ENCODE results near the gene FBXW9.

Gene FBXW9

DNA sequence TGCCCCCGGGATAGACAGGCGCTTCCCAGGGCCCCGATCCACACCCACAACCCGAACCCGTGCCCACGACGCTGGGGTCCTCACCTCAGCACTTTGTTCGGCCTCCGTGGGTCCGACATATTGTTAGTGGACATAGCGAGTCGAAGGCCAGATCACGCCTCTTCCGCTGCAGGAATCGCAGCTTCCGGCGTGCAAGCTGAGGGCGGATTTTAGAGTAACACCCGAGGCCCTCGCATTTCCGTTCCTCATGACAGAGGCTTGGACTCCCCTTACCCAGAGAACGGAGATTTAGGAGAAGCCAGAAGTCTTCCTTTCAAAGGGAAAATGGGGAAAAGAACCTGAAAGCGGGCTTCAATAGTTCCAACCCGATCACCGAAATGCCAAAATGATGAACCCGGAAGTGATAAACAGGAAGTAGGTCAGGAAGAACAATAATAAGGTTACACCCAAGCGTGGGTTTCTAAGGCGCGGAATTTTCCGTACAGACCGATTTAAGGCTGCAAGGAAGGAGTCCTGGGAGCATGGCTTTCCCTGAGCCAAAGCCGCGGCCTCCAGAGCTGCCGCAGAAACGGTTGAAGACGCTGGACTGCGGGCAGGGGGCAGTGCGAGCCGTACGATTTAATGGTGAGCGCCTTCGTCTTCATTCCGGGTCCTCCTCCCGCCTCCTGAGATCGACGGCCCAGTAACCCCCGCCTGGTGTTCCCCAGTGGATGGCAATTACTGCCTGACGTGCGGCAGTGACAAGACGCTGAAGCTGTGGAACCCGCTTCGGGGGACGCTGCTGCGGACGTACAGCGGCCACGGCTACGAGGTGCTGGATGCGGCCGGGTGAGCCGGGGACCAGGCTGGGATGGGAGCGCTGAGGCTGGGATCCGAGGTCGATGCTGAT, 26.9 kb downstream of the FBXW9 start:
- H3K79me2 ChIP-seq (ENCODE audit: insufficient read depth, low read depth) = 0 out of 2 replicates have a peak, but pooled peaks cover 6% of the 10 kb centered on the region
- H3K9ac ChIP-seq = peak overlapping the region; percentile 63
- TF ChIP-seq, protein P1, sequence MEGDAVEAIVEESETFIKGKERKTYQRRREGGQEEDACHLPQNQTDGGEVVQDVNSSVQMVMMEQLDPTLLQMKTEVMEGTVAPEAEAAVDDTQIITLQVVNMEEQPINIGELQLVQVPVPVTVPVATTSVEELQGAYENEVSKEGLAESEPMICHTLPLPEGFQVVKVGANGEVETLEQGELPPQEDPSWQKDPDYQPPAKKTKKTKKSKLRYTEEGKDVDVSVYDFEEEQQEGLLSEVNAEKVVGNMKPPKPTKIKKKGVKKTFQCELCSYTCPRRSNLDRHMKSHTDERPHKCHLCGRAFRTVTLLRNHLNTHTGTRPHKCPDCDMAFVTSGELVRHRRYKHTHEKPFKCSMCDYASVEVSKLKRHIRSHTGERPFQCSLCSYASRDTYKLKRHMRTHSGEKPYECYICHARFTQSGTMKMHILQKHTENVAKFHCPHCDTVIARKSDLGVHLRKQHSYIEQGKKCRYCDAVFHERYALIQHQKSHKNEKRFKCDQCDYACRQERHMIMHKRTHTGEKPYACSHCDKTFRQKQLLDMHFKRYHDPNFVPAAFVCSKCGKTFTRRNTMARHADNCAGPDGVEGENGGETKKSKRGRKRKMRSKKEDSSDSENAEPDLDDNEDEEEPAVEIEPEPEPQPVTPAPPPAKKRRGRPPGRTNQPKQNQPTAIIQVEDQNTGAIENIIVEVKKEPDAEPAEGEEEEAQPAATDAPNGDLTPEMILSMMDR (conservative IDR thresholded peaks at IDR 0.05; ENCODE audit: low read depth, low read length) = no peak
- H4K20me1 ChIP-seq (ENCODE audit: insufficient read depth) = no peaks in the 10 kb centered on the region
- peaks cover 30% of the 10 kb centered on the region for H3K4me1 ChIP-seq (ENCODE audit: low read depth, poor library complexity, severe bottlenecking)
- H3K27ac ChIP-seq = peak overlapping the region; percentile 72
- peak overlapping the region; percentile 62 for H2AFZ ChIP-seq (ENCODE audit: low read depth)
- H3K36me3 ChIP-seq (ENCODE audit: insufficient read depth) = no peaks in the 10 kb centered on the region
- H3K4me2 ChIP-seq = peak overlapping the region; percentile 58
- H3K27me3 ChIP-seq (ENCODE audit: insufficient read depth, low read depth) = no peaks in the 10 kb centered on the region
- no peak overlapping the region for H3K4me3 ChIP-seq (IDR thresholded peaks at IDR 0.05; ENCODE audit: insufficient read depth, low read depth, low read length)

DNA sequence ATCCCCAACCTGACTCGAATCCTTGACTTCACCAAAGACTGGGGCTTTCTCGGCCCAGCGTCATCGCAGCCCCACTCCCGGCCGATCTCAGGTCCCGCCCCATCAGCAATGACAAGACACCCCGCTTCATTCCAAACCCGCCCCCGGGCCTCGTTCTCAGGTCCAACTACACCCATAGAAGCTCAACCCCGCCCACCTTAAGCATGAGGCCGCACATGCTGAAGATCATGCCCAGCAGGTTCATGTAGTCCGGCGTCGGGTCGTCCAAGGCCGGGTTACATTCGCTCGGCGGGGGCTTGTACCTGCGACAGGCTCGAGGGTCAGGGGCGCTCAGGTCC, 27.5 kb downstream of the FBXW9 start:
- Histone ChIP-seq H3K4me3 (IDR thresholded peaks at IDR 0.05; ENCODE audit: insufficient read depth, low read depth, low read length) (no peak overlapping the region), H3K9ac (peak overlapping the region; percentile 63), H4K20me1 (ENCODE audit: insufficient read depth) (no peaks in the 10 kb centered on the region), H3K27me3 (ENCODE audit: insufficient read depth, low read depth) (no peaks in the 10 kb centered on the region), H3K4me1 (ENCODE audit: low read depth, poor library complexity, severe bottlenecking) (peaks cover 30% of the 10 kb centered on the region), H3K79me2 (ENCODE audit: insufficient read depth, low read depth) (0 out of 2 replicates have a peak, but pooled peaks cover 6% of the 10 kb centered on the region), H3K4me2 (peak overlapping the region; percentile 58), H2AFZ (ENCODE audit: low read depth) (peak overlapping the region; percentile 62), H3K27ac (peak overlapping the region; percentile 72; the same call in 1 of the 2 replicates), H3K36me3 (ENCODE audit: insufficient read depth) (no peaks in the 10 kb centered on the region)
- TF ChIP-seq, protein P1 (conservative IDR thresholded peaks at IDR 0.05; ENCODE audit: low read depth, low read length) = no peak

DNA sequence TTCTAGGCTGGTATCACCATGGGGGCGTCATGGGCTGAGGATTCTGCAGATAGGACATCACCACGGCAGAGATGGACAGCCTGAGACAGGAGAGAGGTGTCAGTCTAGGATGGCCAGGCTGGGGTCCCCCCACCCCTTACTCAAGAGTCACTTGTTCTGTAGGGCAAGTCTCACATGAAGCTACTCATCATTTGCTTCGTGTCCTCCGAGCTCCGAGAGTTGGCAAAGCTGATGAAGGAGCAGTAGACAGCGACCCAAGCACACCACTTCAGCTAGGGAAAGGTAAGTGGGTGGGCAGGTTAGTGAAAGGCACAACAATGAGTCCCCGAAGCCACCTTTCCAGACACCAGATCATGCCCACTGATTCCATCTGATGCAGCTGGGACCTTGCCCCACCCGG, 28.1 kb downstream of the FBXW9 start:
- TF ChIP-seq, protein P1 (conservative IDR thresholded peaks at IDR 0.05; ENCODE audit: low read depth, low read length) = no peak
- Histone ChIP-seq H3K4me1 (ENCODE audit: low read depth, poor library complexity, severe bottlenecking) (peaks cover 30% of the 10 kb centered on the region), H3K36me3 (ENCODE audit: insufficient read depth) (no peaks in the 10 kb centered on the region; the same call in 1 of the 2 replicates), H2AFZ (ENCODE audit: low read depth) (no peak overlapping the region), H3K4me3 (IDR thresholded peaks at IDR 0.05; ENCODE audit: insufficient read depth, low read depth, low read length) (no peak overlapping the region), H4K20me1 (ENCODE audit: insufficient read depth) (no peaks in the 10 kb centered on the region), H3K9ac (peak overlapping the region; percentile 63; the same call in 1 of the 2 replicates), H3K27ac (no peak overlapping the region; the same call in 1 of the 2 replicates), H3K79me2 (ENCODE audit: insufficient read depth, low read depth) (0 out of 2 replicates have a peak, but pooled peaks cover 6% of the 10 kb centered on the region), H3K4me2 (peak overlapping the region; percentile 58), H3K27me3 (ENCODE audit: insufficient read depth, low read depth) (no peaks in the 10 kb centered on the region)

DNA sequence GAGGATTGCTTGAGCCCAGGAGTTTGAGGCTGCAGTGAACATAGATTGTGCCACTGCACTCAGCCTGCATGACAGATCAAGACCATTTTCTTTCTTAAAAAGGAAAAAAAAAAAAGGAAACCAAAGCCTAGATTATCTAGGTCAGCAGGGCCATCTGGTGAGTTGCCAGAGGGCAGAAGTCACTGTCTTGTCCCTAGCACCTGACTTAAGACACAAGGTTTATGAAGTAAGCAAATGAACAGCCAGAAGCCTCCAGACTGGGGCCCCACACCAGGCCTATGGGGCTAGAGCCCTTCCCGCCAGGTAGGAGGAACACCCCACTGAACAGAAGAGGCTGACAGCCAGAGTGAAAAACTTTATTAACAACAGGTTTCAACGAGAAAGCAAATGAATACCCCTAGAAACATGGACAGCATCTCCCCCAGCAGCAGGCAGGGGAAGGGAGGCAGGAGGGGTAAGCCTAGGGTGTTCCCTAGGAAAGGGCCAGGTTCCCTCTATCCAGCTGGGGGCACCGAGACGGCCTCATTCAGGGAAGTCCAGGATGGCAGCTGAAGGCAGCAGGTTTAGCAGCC, 28.6 kb downstream of the FBXW9 start:
- TF ChIP-seq, protein P1 (conservative IDR thresholded peaks at IDR 0.05; ENCODE audit: low read depth, low read length) = no peak
- Histone ChIP-seq H3K4me1 (ENCODE audit: low read depth, poor library complexity, severe bottlenecking) (peaks cover 30% of the 10 kb centered on the region), H3K79me2 (ENCODE audit: insufficient read depth, low read depth) (0 out of 2 replicates have a peak, but pooled peaks cover 6% of the 10 kb centered on the region), H2AFZ (ENCODE audit: low read depth) (no peak overlapping the region), H3K9ac (no peak overlapping the region), H3K36me3 (ENCODE audit: insufficient read depth) (no peaks in the 10 kb centered on the region; the same call in 1 of the 2 replicates), H4K20me1 (ENCODE audit: insufficient read depth) (no peaks in the 10 kb centered on the region), H3K4me2 (peak overlapping the region; percentile 58), H3K27ac (no peak overlapping the region), H3K4me3 (IDR thresholded peaks at IDR 0.05; ENCODE audit: insufficient read depth, low read depth, low read length) (no peak overlapping the region), H3K27me3 (ENCODE audit: insufficient read depth, low read depth) (no peaks in the 10 kb centered on the region)

All from KMS-11 (cell line).